KMS-11 (cell line): ENCODE measurements around the gene MOSPD2.

ENCODE experiments used
- H2AFZ ChIP-seq: fragments of 200-600 bp; sonication (generic); 2 replicates; pipeline ENCODE4 v1.6.1; 2016; ENCODE audit warnings: antibody characterized with exemption, mixed run types, low read depth
- H3K27ac ChIP-seq: fragments of 200-600 bp; sonication (generic); 2 replicates; pipeline ENCODE4 v1.6.1; 2016; ENCODE audit warnings: mild to moderate bottlenecking, mixed run types
- H3K27me3 ChIP-seq: fragments of 200-600 bp; sonication (generic); 2 replicates; pipeline ENCODE4 v1.6.1; 2017; ENCODE audit warnings: mild to moderate bottlenecking, low read depth, mixed run types, moderate library complexity; ENCODE audit not compliant: insufficient read depth
- H3K36me3 ChIP-seq: fragments of 200-600 bp; sonication (generic); 2 replicates; pipeline ENCODE4 v1.6.1; 2017; ENCODE audit warnings: mild to moderate bottlenecking, mixed run types; ENCODE audit not compliant: insufficient read depth
- H3K4me1 ChIP-seq: fragments of 200-600 bp; sonication (generic); 2 replicates; pipeline ENCODE4 v1.6.1; 2016; ENCODE audit warnings: mild to moderate bottlenecking, low read depth, mixed run types; ENCODE audit not compliant: poor library complexity, severe bottlenecking
- H3K4me2 ChIP-seq: fragments of 200-600 bp; sonication (generic); 2 replicates; pipeline ENCODE4 v1.7.0; 2016; ENCODE audit warnings: mild to moderate bottlenecking, mixed run types
- H3K4me3 ChIP-seq: fragments of 200-600 bp; sonication (generic); IDR thresholded peaks from 2 replicates; pipeline ENCODE4 v1.6.1; 2017; ENCODE audit warnings: low read depth, low read length, mixed read lengths; ENCODE audit not compliant: insufficient read depth
- H3K79me2 ChIP-seq: fragments of 200-600 bp; sonication (generic); 2 replicates; pipeline ENCODE4 v1.6.1; 2016; ENCODE audit warnings: low read depth, mixed run types; ENCODE audit not compliant: insufficient read depth
- H3K9ac ChIP-seq: fragments of 200-600 bp; sonication (generic); 2 replicates; pipeline ENCODE4 v1.6.1; 2016; ENCODE audit warnings: mild to moderate bottlenecking, mixed run types
- H4K20me1 ChIP-seq: fragments of 200-600 bp; sonication (generic); 2 replicates; pipeline ENCODE4 v1.6.1; 2016; ENCODE audit warnings: mild to moderate bottlenecking, mixed run types; ENCODE audit not compliant: insufficient read depth
- CTCF ChIP-seq: fragments of 200-600 bp; sonication (generic); conservative IDR thresholded peaks from 2 replicates; pipeline ENCODE4 v1.6.1; 2017; ENCODE audit warnings: low read depth, mild to moderate bottlenecking, antibody characterized with exemption, low read length, moderate library complexity, mixed read lengths

Gene MOSPD2

GRCh38 chrX:14875624-14876023 lies 2.4 kb downstream of the MOSPD2 start:
- Histone ChIP-seq H3K27me3 (no peaks in the 10 kb centered on the region), H4K20me1 (no peaks in the 10 kb centered on the region), H3K4me2 (no peak overlapping the region), H3K36me3 (no peaks in the 10 kb centered on the region), H3K79me2 (peaks cover 27% of the 10 kb centered on the region), H3K27ac (no peak overlapping the region), H3K4me1 (peaks cover 17% of the 10 kb centered on the region), H3K4me3 (no peak overlapping the region), H3K9ac (no peak overlapping the region), H2AFZ (no peak overlapping the region)
- no peak for TF ChIP-seq CTCF

GRCh38 chrX:14883826-14884225 lies 10.6 kb downstream of the MOSPD2 start:
- H4K20me1 ChIP-seq = no peaks in the 10 kb centered on the region
- no peak overlapping the region for H3K4me2 ChIP-seq
- no peaks in the 10 kb centered on the region for H3K4me1 ChIP-seq
- no peak overlapping the region for H3K27ac ChIP-seq
- H3K79me2 ChIP-seq = no peaks in the 10 kb centered on the region
- no peak overlapping the region for H2AFZ ChIP-seq
- no peaks in the 10 kb centered on the region for H3K36me3 ChIP-seq
- H3K9ac ChIP-seq = no peak overlapping the region
- H3K4me3 ChIP-seq = no peak overlapping the region
- TF ChIP-seq CTCF = no peak
- H3K27me3 ChIP-seq = no peaks in the 10 kb centered on the region

- Histone ChIP-seq H3K9ac (no peak overlapping the region), H3K79me2 (no peaks in the 10 kb centered on the region), H3K27me3 (no peaks in the 10 kb centered on the region), H2AFZ (no peak overlapping the region), H4K20me1 (no peaks in the 10 kb centered on the region), H3K27ac (no peak overlapping the region), H3K36me3 (no peaks in the 10 kb centered on the region), H3K4me2 (no peak overlapping the region), H3K4me3 (no peak overlapping the region), H3K4me1 (no peaks in the 10 kb centered on the region)
- no peak for TF ChIP-seq CTCF
Measured at GRCh38 chrX:14884714-14885113, 11.5 kb downstream of the MOSPD2 start.

GRCh38 chrX:14886252-14886651 lies 13.0 kb downstream of the MOSPD2 start:
- H3K9ac ChIP-seq = no peak overlapping the region
- H3K4me3 ChIP-seq = no peak overlapping the region
- H3K27ac ChIP-seq = no peak overlapping the region
- no peaks in the 10 kb centered on the region for H3K79me2 ChIP-seq
- H4K20me1 ChIP-seq = no peaks in the 10 kb centered on the region
- H2AFZ ChIP-seq = no peak overlapping the region
- no peak overlapping the region for H3K4me2 ChIP-seq
- TF ChIP-seq CTCF = no peak
- H3K4me1 ChIP-seq = no peaks in the 10 kb centered on the region
- no peaks in the 10 kb centered on the region for H3K27me3 ChIP-seq
- H3K36me3 ChIP-seq = no peaks in the 10 kb centered on the region
